ENCODE measurements around the gene SH3BGRL3.

SH3BGRL3 gene

GRCh38 chr1:26278303-26278702 is 1.6 kb upstream of the SH3BGRL3 start:
- no peak for DNase-seq

DNA sequence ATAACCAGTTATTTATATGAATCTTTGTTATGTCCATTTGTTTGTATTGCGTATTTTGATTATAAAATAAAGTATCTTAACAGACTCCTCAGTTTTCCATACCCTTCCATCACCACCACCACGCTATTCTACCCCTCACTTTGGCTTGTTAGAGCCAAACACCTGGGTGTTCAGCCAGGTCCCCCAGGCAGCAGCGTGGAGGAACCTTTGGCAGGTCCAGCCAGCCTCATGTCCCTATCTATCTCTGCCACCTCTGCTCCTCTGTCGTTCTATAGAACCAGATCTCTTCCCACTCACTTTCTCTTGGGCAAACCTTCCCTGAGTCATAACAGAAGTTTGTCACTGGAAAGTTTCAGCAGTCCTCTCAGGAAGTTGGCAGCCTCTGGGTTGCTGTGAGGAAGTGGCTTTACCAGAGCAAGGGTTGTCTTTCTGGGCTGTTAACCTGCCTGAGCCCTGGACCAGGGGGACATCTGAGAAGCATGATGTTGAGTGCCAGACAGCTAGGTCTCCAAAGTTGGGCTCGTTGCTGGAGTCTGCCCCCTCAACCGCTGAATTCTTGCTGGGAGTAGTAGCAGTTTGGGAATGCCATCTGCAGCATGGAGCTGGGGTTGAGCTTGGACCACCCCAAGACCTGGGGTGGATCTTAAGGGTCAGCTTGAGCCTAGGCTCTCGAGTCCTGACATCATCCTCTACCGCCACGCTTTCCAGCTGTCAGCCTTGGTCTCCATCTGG is 996 bp upstream of the SH3BGRL3 start:
- no peak for DNase-seq

DNA sequence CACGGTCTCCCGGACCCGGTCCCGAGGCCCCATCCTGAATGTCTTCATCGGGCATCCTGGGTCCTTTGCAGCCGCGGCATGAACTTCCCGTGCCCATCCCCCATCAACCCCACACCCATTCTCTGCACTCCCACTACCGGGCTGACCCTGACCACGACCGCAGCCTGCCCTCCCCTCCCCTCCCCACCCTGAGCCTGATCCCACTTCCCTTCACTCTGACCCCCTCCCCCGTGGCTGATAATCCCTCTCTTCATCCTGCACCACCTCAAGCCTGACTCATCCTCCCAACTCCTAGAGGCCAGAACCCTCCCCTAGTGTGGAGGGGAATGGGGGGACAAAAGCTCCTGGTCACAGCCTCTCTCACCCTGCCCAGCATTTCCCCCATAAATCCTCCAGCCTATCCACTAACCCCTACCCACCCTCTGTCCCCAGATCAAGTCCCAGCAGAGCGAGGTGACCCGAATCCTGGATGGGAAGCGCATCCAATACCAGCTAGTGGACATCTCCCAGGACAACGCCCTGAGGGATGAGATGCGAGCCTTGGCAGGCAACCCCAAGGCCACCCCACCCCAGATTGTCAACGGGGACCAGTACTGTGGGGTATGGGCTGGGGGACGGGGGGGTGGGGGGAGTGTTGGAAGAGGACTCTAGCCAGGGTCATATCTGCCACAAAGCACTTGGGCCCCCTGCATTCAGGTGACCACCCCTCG is 602 bp downstream of the SH3BGRL3 start:
- no peak for DNase-seq

DNA sequence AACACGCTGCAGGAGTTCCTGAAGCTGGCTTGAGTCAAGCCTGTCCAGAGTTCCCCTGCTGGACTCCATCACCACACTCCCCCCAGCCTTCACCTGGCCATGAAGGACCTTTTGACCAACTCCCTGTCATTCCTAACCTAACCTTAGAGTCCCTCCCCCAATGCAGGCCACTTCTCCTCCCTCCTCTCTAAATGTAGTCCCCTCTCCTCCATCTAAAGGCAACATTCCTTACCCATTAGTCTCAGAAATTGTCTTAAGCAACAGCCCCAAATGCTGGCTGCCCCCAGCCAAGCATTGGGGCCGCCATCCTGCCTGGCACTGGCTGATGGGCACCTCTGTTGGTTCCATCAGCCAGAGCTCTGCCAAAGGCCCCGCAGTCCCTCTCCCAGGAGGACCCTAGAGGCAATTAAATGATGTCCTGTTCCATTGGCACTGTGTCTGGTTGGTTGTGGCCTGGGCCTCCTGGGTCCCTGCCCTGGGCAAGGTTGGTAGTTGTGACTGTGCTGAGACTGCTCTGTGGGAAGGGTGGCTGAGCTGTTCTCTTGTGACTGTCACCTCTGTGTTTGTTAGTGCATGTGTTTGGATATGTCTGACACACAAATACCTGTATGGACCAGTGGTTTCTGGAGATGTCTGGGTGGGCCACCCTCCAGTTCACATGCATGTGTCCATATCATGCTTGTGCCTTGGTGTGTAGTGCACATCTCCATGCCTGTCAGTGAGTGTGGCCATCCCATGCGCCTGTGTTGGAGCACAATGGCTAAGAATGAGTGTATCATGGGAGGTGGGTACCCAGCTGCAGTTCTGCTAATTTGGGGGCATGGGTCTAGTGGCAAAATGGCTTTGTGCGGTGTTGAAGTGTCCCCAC is 1.4 kb downstream of the SH3BGRL3 start:
- DNase-seq, result no peak

DNA sequence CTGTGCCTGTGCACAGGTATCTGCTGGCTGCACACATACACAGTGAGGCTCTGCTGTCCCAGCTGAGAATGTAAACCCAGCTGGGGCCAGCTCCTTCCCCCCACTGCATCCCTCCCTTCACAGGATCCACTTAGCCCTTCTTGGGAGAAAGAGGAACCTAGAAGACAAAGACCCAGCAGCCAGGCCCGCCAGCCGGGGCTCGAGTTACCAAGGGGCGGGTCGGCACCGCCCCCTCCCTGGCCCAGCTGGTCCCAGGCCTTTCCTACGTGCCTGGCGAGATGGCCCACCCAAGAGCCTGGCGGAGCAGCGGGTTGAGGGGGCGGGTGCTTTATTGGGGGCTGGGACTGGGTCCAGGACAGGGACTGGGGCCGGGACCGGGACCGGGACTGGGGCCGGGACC is 2.1 kb downstream of the SH3BGRL3 start:
- no peak for DNase-seq

DNA sequence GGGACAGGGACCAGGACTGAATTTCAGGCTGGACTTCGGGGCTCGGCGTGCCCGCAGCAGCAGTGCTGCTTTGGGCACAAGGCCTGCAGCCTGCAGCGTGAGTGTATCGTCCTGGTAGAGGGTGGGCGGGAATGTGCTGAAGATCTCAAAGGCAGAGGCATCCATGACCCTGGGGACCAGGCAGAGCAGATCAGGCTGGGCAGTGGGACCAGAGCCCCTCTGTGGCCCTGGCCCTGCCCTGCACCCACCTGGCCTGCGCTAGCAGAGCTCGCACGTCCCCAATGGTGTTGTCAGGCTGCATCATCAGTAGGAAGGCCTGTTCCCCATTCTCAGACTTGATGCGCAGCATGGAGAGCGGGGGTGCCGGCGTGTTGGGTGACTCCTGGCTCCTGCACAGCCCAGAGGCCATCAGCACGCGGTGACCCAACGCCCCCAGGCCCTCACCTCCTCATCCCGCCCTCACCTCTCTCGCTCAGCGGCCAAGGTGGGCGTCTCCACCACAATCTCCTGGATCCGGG is 2.6 kb downstream of the SH3BGRL3 start:
- DNase-seq, result no peak

GRCh38 chr1:26283279-26283853 is 3.5 kb downstream of the SH3BGRL3 start:
- peak; percentile 11 for DNase-seq

GRCh38 chr1:26283871-26284596 is 4.1 kb downstream of the SH3BGRL3 start:
- DNase-seq, result no peak

DNA sequence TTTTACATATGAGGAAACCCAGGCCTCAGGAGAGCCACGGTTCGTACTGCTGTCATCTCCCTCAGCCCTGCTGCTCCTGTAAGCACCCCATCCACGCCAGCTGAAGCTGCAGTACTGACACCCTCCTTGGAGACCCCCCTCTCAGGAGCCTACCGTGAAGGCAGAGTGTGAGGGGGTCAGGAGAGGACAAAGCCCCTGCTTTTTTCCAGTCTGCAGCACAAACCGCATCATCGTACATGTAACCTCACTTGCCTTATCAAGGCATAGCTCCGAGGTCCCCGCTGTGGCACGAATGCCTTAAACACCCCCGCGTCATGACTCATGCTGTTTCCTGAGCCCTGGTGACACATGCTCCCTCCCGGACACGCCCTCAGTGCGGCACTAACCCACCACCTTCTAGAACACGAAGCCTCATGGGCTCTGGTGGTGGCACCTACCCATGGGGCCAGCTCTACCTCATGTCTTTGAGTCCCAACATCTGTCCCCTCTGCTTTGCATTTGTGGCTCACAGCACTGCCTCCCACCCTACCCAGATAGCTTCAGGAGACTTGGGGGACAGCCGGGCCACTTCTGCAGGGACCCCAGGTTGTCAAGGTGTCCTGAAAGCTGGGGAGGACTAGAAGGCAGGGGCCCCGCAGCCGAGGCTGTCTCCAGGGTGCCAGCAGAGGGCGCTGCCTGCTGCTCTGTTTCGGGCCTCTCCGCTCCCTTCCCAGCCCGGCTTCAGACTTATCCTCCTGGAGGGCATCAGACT is 4.9 kb downstream of the SH3BGRL3 start:
- DNase-seq, result peak; percentile 82

DNA sequence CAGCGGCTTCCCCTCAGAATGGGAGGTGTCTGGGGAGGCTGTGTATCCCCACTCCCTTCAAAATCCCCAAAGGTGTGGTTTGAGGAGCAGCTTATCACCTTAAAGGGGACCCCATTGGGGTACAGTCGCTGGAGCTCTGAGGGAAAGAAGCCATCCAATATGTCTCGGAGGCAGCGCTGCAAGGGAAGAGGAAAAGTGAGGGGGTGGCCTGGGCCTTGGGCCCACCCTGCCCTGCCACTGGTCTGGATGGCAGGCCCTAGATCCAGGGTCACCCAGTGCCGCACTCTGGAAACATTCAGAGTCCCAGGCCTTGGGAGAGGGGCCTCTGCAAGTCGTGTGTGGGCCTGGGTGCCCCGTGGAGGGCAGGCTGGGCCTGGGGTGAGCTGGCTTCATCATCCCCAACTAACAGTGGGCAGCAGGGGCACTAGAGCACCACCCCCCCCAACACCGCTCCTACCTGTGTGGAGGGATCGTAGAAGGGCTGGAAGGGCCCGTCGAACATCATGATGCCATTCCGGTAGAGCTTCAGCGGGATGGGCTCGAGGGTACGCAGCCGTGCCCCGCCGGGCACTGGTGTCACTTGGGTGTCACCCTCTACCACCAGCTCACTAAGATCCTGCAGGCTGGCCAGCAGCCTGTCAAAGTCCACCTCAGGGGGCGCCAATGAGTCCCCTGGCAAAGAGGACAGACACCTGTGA is 5.6 kb downstream of the SH3BGRL3 start:
- DNase-seq, result peak; percentile 73

GRCh38 chr1:26286064-26286416 is 6.2 kb downstream of the SH3BGRL3 start:
- no peak for DNase-seq

- DNase-seq, result no peak
Measured at GRCh38 chr1:26287033-26287711, 7.3 kb downstream of the SH3BGRL3 start.

GRCh38 chr1:26287811-26288210 is 7.9 kb downstream of the SH3BGRL3 start:
- DNase-seq, result no peak

GRCh38 chr1:26288311-26288941 is 8.5 kb downstream of the SH3BGRL3 start:
- DNase-seq, result no peak

DNA sequence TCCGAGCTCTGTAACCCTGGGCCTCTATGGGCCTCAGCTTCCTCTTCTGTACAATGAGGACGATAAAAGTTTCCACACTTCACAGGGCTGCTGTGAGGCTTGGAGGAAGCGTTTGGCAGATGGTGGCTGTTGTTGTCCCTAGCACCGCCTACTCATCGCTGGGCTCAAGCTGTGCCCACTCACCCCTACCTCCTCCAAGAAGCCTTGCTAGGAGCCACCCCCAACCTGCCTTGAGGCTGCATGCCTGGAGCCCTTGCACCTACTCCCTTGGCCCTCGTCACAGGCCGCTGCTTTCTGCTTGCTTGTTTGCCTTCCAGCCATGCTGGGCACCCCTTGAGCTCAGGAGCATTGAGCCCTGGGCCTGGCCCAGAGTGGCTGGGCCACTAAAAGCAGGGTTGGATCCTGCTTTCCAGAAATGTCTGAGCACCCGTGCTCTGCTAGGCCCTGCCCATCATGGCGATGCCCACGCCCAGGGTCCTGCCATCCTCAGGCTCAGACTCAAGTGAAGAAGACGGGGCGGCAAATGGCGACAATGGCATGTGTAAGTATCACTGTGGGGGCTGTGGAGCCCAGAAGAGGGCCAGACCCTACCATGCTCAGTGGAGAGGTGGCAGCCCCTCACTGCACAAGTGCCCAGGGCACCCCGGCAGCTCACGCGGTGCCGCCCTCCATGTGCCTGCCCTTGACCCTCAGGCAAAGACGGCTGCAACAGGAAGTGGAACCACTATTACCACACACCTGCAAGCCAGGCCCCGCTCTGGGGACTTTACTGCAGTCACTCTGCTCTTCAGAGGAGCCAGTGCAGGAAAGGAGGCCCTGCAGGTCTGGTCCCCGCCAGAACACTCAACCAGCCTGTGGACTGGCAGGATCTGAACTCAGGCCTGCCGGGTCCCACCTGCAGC is 9.5 kb downstream of the SH3BGRL3 start:
- DNase-seq, result no peak

- DNase-seq, result no peak
Measured at GRCh38 chr1:26290122-26290881, 10.4 kb downstream of the SH3BGRL3 start.

GRCh38 chr1:26290882-26291261 is 11.0 kb downstream of the SH3BGRL3 start:
- no peak for DNase-seq

GRCh38 chr1:26291433-26291832 is 11.5 kb downstream of the SH3BGRL3 start:
- DNase-seq, result no peak

All from 8988T (cell line).